ENCODE data around the gene SYNCRIP. TPM values are rescaled to one million over a fixed set of nuclear protein-coding genes. Genes with fewer than 3 reads are reported as not detected.

Gene SYNCRIP
- total and polyA plus RNA-seq, 3 donors from 2014 or later = 51.6 to 67.0 (median 55.1) TPM

DNA sequence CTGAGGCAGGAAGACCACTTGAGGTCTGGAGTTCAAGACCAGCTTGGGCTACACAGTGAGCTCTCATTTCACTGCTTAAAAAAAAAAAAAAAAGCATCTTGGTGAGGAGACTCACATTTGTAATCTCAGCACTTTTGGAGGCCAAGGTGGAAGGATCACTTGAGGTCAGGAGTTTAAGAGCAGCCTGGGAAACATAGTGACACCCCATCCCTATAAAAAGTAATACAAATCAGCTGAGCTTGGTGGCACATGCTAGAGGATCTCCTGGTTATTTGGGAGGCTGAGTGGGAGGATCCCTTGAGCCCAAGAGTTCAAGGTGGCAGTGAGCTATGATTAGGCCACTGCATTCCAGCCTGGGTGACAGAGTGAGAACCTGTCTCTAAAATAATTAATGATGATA is 29.4 kb upstream of the SYNCRIP start:
- TF ChIP-seq CTCF (IDR thresholded peaks at IDR 0.05) (no peak), POLR2A (IDR thresholded peaks at IDR 0.05) (no peak)
- H3K9me3 ChIP-seq = no peaks in the 10 kb centered on the region
- H3K27me3 ChIP-seq = no peaks in the 10 kb centered on the region
- no peak overlapping the region for H3K4me3 ChIP-seq
- no peak overlapping the region for H3K27ac ChIP-seq
- H3K4me1 ChIP-seq = peaks cover 7% of the 10 kb centered on the region
- no peaks in the 10 kb centered on the region for H3K36me3 ChIP-seq (ENCODE audit: low read depth, missing control alignments)
- DNase-seq = no peak
- intact Hi-C loops (cut with DNase I; ENCODE audit: low total_unique reads) = no loop called here

- Histone ChIP-seq H3K27ac (no peak overlapping the region), H3K36me3 (ENCODE audit: low read depth, missing control alignments) (no peaks in the 10 kb centered on the region), H3K9me3 (no peaks in the 10 kb centered on the region), H3K27me3 (no peaks in the 10 kb centered on the region), H3K4me3 (no peak overlapping the region), H3K4me1 (peaks cover under 1% of the 10 kb centered on the region)
- intact Hi-C loops (cut with DNase I; ENCODE audit: low total_unique reads) = no loop called here
- peak; percentile 37 for DNase-seq
- WGBS, 2 donors = 67 to 70% methylated on average over 3 of the region's 3 CpGs
- TF ChIP-seq CTCF (IDR thresholded peaks at IDR 0.05) (no peak), POLR2A (IDR thresholded peaks at IDR 0.05) (no peak)
Observed at GRCh38 chr6:85670573-85670972, 27.9 kb upstream of the SYNCRIP start.

DNA sequence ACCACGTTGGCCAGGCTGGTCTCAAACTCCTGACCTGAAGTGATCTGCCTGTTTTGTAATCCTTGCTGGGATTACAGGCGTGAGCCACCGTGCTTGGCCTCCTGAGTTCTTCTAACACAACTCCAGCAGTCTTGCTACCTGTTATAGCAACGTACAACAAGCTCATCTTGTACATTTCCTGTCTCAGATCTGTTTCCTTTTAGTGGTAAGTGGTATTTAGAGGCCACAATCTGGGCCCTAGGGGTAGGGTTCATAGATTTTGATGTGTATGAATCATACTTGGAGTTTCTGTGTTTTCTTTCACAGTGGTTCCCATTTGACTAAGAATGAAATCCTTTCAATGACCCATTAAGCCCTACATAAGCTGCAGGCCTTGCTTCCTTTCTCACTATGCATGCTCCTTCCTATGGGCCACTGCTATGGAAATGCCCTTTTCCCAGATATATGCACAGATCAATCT is 27.1 kb upstream of the SYNCRIP start:
- Histone ChIP-seq H3K36me3 (ENCODE audit: low read depth, missing control alignments) (no peaks in the 10 kb centered on the region), H3K27me3 (no peaks in the 10 kb centered on the region), H3K4me3 (no peak overlapping the region), H3K9me3 (no peaks in the 10 kb centered on the region), H3K4me1 (no peaks in the 10 kb centered on the region), H3K27ac (no peak overlapping the region)
- 67 to 70% methylated on average over 4 of the region's 4 CpGs for WGBS, 2 donors
- no peak for DNase-seq
- TF ChIP-seq CTCF (IDR thresholded peaks at IDR 0.05) (no peak), POLR2A (IDR thresholded peaks at IDR 0.05) (no peak)
- intact Hi-C loops (cut with DNase I; ENCODE audit: low total_unique reads) = no loop called here

GRCh38 chr6:85662251-85662650 is 19.6 kb upstream of the SYNCRIP start:
- Histone ChIP-seq H3K27me3 (no peaks in the 10 kb centered on the region), H3K36me3 (ENCODE audit: low read depth, missing control alignments) (no peaks in the 10 kb centered on the region), H3K4me1 (no peaks in the 10 kb centered on the region), H3K9me3 (no peaks in the 10 kb centered on the region), H3K27ac (no peak overlapping the region), H3K4me3 (no peak overlapping the region)
- TF ChIP-seq CTCF (IDR thresholded peaks at IDR 0.05) (no peak), POLR2A (IDR thresholded peaks at IDR 0.05) (no peak)
- intact Hi-C loops (cut with DNase I; ENCODE audit: low total_unique reads) = no loop called here
- no peak for DNase-seq

DNA sequence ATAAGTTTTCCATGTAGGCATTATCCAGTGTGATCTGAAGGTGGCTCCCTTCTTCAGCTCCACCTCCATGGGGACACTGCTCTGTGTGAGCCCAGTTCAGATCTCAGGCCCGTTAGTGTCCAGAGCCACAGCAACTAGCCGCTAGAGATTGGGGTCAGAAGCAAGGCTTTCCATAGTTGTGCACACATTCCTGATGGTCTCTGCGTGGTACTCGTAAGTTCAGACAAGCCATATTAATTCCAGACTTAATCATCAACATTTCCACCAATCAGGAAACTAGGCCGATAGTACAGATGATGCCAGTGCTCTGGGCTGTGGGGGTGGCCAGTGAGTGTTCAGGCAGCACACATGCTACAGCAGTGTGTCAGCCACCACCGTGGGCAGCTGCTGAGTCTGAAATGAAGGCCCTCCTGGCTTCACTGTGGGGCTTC is 17.5 kb upstream of the SYNCRIP start:
- Histone ChIP-seq H3K36me3 (ENCODE audit: low read depth, missing control alignments) (no peaks in the 10 kb centered on the region), H3K9me3 (no peaks in the 10 kb centered on the region), H3K4me3 (no peak overlapping the region), H3K4me1 (no peaks in the 10 kb centered on the region), H3K27ac (no peak overlapping the region), H3K27me3 (no peaks in the 10 kb centered on the region)
- intact Hi-C loops (cut with DNase I; ENCODE audit: low total_unique reads) = no loop called here
- no peak for DNase-seq
- TF ChIP-seq CTCF (IDR thresholded peaks at IDR 0.05) (no peak), POLR2A (IDR thresholded peaks at IDR 0.05) (no peak)
- WGBS, 2 donors = 85 to 91% methylated on average over 6 of the region's 6 CpGs
